ENCODE results near the gene MZT1. TPM values are rescaled to one million over a fixed set of nuclear protein-coding genes. Genes with fewer than 3 reads are reported as not detected.

Gene MZT1
- total and polyA plus RNA-seq, 10 of the 15 experiments (the other 5 are each of a cell fraction or from before 2014, with no cell fraction given) = 16.2 to 47.6 (median 25.4) TPM

DNA sequence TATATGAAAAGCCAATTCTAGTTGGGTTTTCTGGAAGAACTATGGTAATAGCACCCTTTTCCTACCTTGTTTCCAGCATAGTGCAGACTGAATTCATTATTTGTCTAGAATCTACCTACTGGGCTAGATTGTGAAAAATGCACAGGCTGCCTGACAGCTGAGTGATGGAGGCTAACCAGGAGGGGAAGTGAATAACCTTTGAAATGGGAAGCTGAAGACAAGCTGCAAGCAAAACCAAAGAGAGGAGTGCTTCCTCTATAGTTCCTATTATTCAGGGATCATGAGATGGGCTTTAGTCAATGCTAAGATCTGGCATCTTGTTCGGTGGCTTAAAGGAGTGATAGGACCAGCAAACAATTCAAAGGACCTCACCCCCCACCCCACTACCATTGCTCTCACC, 26.9 kb downstream of the MZT1 start (continued):
- TF ChIP-seq, protein P1, sequence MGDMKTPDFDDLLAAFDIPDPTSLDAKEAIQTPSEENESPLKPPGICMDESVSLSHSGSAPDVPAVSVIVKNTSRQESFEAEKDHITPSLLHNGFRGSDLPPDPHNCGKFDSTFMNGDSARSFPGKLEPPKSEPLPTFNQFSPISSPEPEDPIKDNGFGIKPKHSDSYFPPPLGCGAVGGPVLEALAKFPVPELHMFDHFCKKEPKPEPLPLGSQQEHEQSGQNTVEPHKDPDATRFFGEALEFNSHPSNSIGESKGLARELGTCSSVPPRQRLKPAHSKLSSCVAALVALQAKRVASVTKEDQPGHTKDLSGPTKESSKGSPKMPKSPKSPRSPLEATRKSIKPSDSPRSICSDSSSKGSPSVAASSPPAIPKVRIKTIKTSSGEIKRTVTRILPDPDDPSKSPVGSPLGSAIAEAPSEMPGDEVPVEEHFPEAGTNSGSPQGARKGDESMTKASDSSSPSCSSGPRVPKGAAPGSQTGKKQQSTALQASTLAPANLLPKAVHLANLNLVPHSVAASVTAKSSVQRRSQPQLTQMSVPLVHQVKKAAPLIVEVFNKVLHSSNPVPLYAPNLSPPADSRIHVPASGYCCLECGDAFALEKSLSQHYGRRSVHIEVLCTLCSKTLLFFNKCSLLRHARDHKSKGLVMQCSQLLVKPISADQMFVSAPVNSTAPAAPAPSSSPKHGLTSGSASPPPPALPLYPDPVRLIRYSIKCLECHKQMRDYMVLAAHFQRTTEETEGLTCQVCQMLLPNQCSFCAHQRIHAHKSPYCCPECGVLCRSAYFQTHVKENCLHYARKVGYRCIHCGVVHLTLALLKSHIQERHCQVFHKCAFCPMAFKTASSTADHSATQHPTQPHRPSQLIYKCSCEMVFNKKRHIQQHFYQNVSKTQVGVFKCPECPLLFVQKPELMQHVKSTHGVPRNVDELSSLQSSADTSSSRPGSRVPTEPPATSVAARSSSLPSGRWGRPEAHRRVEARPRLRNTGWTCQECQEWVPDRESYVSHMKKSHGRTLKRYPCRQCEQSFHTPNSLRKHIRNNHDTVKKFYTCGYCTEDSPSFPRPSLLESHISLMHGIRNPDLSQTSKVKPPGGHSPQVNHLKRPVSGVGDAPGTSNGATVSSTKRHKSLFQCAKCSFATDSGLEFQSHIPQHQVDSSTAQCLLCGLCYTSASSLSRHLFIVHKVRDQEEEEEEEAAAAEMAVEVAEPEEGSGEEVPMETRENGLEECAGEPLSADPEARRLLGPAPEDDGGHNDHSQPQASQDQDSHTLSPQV (IDR thresholded peaks at IDR 0.05) = no peak
- TF ChIP-seq, protein P2, sequence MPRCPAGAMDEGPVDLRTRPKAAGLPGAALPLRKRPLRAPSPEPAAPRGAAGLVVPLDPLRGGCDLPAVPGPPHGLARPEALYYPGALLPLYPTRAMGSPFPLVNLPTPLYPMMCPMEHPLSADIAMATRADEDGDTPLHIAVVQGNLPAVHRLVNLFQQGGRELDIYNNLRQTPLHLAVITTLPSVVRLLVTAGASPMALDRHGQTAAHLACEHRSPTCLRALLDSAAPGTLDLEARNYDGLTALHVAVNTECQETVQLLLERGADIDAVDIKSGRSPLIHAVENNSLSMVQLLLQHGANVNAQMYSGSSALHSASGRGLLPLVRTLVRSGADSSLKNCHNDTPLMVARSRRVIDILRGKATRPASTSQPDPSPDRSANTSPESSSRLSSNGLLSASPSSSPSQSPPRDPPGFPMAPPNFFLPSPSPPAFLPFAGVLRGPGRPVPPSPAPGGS (IDR thresholded peaks at IDR 0.05; ENCODE audit: borderline replicate concordance, insufficient read depth, low read depth, low read length, poor library complexity, severe bottlenecking) = no peak
- TF ChIP-seq PML (IDR thresholded peaks at IDR 0.05; ENCODE audit: low read length) (no peak), RUNX3 (IDR thresholded peaks at IDR 0.05; ENCODE audit: low read length) (no peak), SIN3A (IDR thresholded peaks at IDR 0.05; ENCODE audit: low read depth, low read length) (no peak), MEF2A (IDR thresholded peaks at IDR 0.05; ENCODE audit: insufficient read depth, low read depth, low read length) (no peak), SREBF1 (IDR thresholded peaks at IDR 0.05; ENCODE audit: low read length) (no peak)
- TF ChIP-seq, protein P3, sequence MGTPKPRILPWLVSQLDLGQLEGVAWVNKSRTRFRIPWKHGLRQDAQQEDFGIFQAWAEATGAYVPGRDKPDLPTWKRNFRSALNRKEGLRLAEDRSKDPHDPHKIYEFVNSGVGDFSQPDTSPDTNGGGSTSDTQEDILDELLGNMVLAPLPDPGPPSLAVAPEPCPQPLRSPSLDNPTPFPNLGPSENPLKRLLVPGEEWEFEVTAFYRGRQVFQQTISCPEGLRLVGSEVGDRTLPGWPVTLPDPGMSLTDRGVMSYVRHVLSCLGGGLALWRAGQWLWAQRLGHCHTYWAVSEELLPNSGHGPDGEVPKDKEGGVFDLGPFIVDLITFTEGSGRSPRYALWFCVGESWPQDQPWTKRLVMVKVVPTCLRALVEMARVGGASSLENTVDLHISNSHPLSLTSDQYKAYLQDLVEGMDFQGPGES (IDR thresholded peaks at IDR 0.05) = no peak

All from GM12878 (cell line).